Mucosa of descending colon (tissue), 3 donors: ENCODE data around the gene EDN2. TPM values are rescaled to one million over a fixed set of nuclear protein-coding genes. Genes with fewer than 3 reads are reported as not detected.

Experiments used
- ATAC-seq: fragments of 200-7000 bp; cut with Tn5 transposase; one replicate; pipeline ENCODE4 v1.9.1; 2020; ENCODE audit warnings: mild to moderate bottlenecking, moderate library complexity
- DNase-seq, 3 donors: peaks; one replicate each; pipeline ENCODE4 v3.0.0-alpha.2; 2020
- H3K36me3 ChIP-seq: fragments of 200-600 bp; one replicate; pipeline ENCODE4 v1.8.0; 2021; ENCODE audit warnings: low read depth, mild to moderate bottlenecking
- H3K4me1 ChIP-seq: fragments of 200-600 bp; one replicate; pipeline ENCODE4 v1.8.0; 2021; ENCODE audit warnings: low read depth, mild to moderate bottlenecking
- H3K4me3 ChIP-seq: fragments of 200-600 bp; one replicate; pipeline ENCODE4 v1.8.0; 2021; ENCODE audit warnings: mild to moderate bottlenecking
- H3K9me3 ChIP-seq: fragments of 200-600 bp; one replicate; pipeline ENCODE4 v1.8.0; 2021; ENCODE audit warnings: mild to moderate bottlenecking
- intact Hi-C, 2 donors: fragments of 100-400 bp; cut with DNase I in 1 of 2; cut with micrococcal nuclease in 1 of 2; formaldehyde crosslinking; loops; one replicate each; pipeline versions ENCODE4 v1.11.0 to v1.11.1; 2022; cut with DNase I, micrococcal nuclease
- total RNA-seq, 3 donors: library from RNA; stranded (reverse); fragmentation: NEBNext Ultra II Directional in 2 of 3; extraction: Animal tissue kit (Norgen Biotek cat#: 25700) in 2 of 3; gene quantifications; one replicate each; pipeline versions ENCODE4 v1.2.1 to v1.2.4, GENCODE V29; 2021 to 2023
- TF ChIP-seq, protein P1 (sequence below): fragments of 200-600 bp; IDR thresholded peaks from one replicate; pipeline ENCODE4 v1.8.0; 2022; ENCODE audit warnings: antibody characterized with exemption, mild to moderate bottlenecking
- donor health status: DM: no; HTN: no; CAD: no; lungs with moderate emphysema.
- donor health status: DM: no; HTN: no; CAD: no.
- donor health status: DM: no; HTN: yes; CAD: no.

The EDN2 gene
- total RNA-seq, 3 donors from 2014 or later: 1.6 to 5.8 (median 2.0) TPM

DNA sequence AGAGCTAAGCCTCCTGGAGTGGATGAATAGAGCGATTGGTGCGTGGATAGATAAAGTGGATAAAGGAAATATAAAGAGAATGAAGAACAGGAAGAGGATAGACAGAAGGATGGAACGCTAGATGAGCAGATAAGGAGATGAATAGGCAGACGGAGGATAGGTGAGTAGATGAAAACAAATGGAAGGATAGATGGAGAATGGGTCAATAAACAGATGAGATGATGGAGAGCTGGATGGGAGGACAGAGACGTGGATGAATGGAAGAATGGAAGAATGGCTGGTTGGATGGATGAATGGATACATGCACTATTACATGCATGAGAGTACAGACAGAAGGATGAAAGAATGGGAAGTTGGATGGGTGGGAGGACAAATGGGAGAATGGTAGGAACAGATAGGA is 35.2 kb upstream of the EDN2 start:
- DNase-seq (no peak), ATAC-seq (no peak)
- Histone ChIP-seq H3K4me1 (peaks cover 17% of the 10 kb centered on the region), H3K36me3 (no peaks in the 10 kb centered on the region), H3K9me3 (no peaks in the 10 kb centered on the region), H3K4me3 (no peak overlapping the region)
- intact Hi-C loops: no loop called here
- TF ChIP-seq, protein P1, sequence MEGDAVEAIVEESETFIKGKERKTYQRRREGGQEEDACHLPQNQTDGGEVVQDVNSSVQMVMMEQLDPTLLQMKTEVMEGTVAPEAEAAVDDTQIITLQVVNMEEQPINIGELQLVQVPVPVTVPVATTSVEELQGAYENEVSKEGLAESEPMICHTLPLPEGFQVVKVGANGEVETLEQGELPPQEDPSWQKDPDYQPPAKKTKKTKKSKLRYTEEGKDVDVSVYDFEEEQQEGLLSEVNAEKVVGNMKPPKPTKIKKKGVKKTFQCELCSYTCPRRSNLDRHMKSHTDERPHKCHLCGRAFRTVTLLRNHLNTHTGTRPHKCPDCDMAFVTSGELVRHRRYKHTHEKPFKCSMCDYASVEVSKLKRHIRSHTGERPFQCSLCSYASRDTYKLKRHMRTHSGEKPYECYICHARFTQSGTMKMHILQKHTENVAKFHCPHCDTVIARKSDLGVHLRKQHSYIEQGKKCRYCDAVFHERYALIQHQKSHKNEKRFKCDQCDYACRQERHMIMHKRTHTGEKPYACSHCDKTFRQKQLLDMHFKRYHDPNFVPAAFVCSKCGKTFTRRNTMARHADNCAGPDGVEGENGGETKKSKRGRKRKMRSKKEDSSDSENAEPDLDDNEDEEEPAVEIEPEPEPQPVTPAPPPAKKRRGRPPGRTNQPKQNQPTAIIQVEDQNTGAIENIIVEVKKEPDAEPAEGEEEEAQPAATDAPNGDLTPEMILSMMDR: no peak

DNA sequence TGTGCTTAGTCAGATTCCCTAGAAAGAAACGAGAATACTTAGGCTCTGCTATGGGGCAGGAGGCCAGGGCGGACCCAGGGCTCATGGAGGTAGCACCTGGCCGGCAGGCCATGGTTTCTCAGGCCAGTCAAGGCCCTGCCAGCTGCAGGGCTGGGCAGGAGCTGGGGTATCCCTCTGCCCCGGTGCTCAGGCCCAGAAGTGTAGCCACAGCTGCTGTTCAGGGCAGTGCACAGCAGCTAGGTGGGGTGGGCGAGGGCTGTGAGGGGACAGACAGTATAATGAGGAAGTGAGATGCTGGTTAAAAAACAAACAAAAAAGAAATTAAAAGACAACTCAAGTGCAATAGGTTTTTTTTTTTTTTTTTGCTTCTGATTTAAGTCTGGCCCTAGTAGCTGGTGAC is 34.0 kb upstream of the EDN2 start:
- Histone ChIP-seq H3K4me1 (peaks cover 24% of the 10 kb centered on the region), H3K9me3 (no peaks in the 10 kb centered on the region), H3K4me3 (no peak overlapping the region), H3K36me3 (no peaks in the 10 kb centered on the region)
- intact Hi-C loops: no loop called here
- TF ChIP-seq, protein P1: no peak
- ATAC-seq (no peak), DNase-seq (no peak)

DNA sequence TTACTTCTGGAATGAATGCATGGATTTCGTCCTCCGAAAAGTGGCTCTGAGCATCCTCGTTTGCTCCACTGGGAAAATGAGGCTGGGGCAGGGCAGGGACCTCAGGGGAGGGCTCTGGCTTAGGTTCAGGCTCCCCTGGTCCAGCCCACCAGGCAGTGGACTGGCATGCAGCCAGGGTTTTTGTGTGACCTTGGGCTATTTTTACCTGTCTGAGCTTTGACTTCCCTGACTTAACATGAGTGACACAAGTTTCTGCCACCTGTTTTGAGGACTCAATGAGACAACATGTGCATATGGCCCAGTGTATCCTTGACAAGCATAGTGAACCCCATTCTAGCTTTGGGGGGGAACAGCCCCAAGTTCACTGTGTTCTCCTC is 32.6 kb upstream of the EDN2 start:
- Histone ChIP-seq H3K4me1 (peaks cover 24% of the 10 kb centered on the region), H3K9me3 (no peaks in the 10 kb centered on the region), H3K36me3 (no peaks in the 10 kb centered on the region), H3K4me3 (no peak overlapping the region)
- intact Hi-C loops: no loop called here
- ATAC-seq (no peak), DNase-seq (peak in 1 of 3 donors; percentile 30)
- TF ChIP-seq, protein P1: no peak

DNA sequence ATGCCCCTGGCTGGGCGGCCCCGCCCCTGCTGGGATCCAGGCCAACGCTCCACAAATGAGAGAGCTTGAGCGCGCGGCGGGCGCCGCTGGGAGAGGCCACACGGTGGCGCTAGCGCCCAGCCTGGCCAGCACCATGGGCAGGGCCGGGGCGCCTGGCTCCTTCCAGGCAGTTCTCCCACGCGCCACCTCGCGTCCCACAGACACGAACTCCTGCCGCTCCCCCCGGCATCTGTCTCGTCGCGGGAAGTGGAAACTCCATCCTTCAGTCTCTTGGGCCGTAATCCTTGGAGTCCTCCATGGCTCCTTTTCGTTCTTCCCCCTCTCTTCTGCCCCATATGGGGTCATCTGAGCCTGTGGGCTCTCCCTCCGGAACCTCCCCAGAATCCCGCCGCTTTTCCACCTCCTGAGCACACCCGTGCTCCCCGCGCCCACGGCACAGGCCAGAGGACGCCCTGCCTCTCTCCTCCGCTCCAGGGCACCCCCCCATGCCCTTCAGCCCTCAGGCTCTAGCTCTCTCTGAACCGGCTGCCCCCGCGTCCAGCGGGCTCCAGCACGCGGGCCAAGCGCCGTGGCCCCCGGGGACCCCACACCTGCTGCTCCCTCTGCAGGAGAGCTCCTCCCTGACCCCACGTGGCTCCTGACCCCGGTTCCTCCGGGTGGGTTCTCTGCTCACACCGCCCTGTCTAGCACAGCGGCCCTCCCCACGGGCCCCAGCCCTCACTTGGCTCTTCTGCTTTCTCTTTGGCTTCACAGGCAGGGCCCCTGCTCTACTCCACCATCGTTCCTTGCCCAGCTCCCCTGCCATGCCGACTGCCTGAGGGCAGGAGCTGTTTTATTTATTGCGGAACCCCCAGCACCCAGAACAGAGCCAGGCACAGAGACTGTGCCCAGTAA is 31.9 kb upstream of the EDN2 start:
- intact Hi-C loops: no loop called here
- Histone ChIP-seq H3K36me3 (no peaks in the 10 kb centered on the region), H3K4me3 (no peak overlapping the region), H3K9me3 (no peaks in the 10 kb centered on the region), H3K4me1 (peaks cover 24% of the 10 kb centered on the region)
- TF ChIP-seq, protein P1: peak; percentile 94
- DNase-seq: peak; percentile 88 to 97 (median 95)
- ATAC-seq: peak; percentile 92

DNA sequence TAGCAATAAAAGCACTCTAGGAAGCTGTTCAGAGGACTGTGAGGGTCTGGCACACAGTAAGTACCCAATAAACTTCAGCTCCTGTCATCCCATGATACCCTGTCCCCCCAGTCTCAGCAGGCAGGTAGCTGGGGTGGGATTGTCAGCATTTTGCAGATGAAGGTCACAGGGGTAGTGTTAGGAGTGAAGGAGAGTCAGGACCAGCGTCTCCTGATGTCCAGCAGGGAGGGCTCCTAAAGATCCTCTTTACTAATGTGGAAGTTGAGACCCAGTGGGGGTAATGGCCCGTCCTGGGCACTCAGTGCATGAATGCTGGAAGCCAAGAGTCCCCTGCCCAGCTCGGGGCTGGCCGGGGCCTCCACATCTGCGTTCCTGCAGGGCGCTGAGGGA is 31.3 kb upstream of the EDN2 start:
- DNase-seq (no peak), ATAC-seq (no peak)
- H3K4me1 ChIP-seq: peaks cover 24% of the 10 kb centered on the region
- H3K9me3 ChIP-seq: no peaks in the 10 kb centered on the region
- H3K36me3 ChIP-seq: no peaks in the 10 kb centered on the region
- no peak overlapping the region for H3K4me3 ChIP-seq
- intact Hi-C loops: no loop called here
- TF ChIP-seq, protein P1: no peak
